ENCODE results near the gene DHRS7C. TPM values are rescaled to one million over a fixed set of nuclear protein-coding genes. Genes with fewer than 3 reads are reported as not detected.

Gene DHRS7C
- total RNA-seq, 4 donors from 2014 or later, result not detected

DNA sequence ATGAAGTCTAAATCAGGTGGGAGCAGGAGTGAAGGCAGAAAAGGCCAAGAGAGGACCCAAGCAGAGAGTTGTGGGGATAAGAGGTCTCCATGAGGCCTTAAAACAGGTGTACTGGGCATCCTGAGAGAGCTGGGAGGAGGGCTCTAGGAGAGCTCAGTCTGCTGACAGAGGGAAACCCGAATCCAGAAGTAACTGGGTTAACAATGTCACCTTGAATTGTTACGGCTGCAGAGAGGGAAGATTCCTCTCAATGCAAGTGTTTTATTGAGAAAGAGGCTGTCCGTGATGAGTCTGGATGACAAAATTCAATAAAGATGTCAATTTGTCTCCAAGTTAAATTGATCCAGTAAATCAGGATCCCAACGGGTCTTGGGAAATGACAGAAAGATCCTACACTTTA is 8.3 kb downstream of the DHRS7C start:
- DNase-seq (ENCODE audit: low spot score) (no peak), ATAC-seq (ENCODE audit: low FRiP score) (no peak)
- TF ChIP-seq, protein P1, sequence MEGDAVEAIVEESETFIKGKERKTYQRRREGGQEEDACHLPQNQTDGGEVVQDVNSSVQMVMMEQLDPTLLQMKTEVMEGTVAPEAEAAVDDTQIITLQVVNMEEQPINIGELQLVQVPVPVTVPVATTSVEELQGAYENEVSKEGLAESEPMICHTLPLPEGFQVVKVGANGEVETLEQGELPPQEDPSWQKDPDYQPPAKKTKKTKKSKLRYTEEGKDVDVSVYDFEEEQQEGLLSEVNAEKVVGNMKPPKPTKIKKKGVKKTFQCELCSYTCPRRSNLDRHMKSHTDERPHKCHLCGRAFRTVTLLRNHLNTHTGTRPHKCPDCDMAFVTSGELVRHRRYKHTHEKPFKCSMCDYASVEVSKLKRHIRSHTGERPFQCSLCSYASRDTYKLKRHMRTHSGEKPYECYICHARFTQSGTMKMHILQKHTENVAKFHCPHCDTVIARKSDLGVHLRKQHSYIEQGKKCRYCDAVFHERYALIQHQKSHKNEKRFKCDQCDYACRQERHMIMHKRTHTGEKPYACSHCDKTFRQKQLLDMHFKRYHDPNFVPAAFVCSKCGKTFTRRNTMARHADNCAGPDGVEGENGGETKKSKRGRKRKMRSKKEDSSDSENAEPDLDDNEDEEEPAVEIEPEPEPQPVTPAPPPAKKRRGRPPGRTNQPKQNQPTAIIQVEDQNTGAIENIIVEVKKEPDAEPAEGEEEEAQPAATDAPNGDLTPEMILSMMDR (IDR thresholded peaks at IDR 0.05), result no peak

DNA sequence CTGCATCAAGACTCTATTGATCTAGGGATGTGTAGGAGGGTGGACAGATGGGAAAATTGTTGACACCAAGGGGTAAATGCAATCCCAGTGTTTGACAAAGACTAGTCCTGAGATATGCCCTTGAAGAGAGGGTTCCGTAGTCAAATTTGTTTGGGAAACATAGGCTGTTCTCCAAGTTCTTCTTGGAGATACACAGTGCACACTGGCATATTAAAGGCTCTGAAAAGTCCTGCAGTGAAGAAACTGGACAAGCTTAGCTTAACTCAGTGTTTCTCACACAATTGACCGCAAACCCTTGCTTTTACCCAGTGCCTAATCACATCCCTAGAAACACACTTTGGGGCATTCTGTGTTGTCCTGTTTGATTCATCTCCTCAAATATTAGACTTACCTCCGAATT is 10.8 kb downstream of the DHRS7C start:
- ATAC-seq (ENCODE audit: low FRiP score) (no peak), DNase-seq (ENCODE audit: low spot score) (no peak)
- TF ChIP-seq, protein P1 (IDR thresholded peaks at IDR 0.05), result no peak

DNA sequence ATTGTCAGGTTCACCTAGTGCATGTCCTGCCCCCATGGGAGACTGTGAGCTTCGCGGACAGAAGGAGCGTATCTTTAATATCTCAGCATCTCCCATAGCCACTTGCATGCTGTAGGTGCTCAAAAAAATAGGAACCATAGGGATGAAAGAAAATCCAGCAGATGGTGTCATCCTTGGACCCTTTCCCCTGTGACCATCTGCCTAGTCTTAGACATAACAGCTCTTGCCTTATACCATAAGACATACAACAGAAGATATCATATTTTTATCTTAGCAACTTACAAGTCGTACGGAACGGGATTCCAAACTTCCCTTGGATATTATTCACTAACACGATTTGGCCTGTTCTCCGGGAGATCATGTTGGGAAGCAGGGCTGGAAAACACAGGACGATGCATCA is 14.5 kb downstream of the DHRS7C start:
- DNase-seq (ENCODE audit: low spot score) (no peak), ATAC-seq (ENCODE audit: low FRiP score) (no peak)

DNA sequence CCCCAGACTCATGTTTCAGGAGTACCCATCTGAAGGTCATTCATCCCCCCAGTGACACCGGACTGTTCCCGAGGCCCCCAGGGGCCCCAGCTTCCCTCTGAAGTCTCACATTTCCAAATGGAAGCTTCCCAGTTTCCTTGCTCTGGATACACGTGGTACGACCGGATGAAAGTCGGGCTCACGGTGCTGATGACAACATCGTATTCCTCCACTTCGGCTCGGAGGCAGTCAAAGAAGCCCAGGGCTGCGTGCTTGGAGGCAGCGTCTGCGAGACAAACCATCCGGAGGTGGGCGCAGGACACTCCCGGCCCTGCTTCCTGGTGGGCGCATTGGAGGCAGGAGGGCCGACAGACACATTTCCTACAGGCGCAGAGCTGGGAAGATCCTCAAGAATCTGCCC is 18.7 kb downstream of the DHRS7C start:
- ATAC-seq (ENCODE audit: low FRiP score) (no peak), DNase-seq (ENCODE audit: low spot score) (no peak)
- TF ChIP-seq, protein P1 (IDR thresholded peaks at IDR 0.05), result no peak

More for the DNA sequence above, 14.5 kb downstream of the DHRS7C start:
- TF ChIP-seq, protein P1 (IDR thresholded peaks at IDR 0.05), result no peak

DNA sequence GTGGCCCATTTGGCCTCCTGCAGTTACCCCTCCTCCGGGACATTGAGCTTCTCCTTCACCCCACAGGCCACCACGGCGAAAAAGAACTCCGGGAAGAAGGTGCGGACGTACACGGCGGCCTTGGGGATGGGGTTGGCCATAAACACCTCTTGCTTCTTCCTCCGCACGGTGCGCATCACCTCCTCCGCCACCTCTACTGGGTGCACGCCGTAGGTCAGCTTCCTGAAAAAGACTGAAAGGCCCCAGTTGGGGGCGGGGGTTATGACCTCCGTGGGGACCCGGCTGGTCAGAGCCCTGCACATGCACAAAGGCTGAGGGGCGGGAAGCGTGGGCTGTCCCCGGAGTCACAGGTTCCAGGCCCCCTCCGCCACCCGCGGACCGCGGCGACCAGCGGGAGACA is 19.9 kb downstream of the DHRS7C start:
- TF ChIP-seq, protein P1 (IDR thresholded peaks at IDR 0.05), result no peak
- DNase-seq (ENCODE audit: low spot score) (no peak), ATAC-seq (ENCODE audit: low FRiP score) (no peak)

DNA sequence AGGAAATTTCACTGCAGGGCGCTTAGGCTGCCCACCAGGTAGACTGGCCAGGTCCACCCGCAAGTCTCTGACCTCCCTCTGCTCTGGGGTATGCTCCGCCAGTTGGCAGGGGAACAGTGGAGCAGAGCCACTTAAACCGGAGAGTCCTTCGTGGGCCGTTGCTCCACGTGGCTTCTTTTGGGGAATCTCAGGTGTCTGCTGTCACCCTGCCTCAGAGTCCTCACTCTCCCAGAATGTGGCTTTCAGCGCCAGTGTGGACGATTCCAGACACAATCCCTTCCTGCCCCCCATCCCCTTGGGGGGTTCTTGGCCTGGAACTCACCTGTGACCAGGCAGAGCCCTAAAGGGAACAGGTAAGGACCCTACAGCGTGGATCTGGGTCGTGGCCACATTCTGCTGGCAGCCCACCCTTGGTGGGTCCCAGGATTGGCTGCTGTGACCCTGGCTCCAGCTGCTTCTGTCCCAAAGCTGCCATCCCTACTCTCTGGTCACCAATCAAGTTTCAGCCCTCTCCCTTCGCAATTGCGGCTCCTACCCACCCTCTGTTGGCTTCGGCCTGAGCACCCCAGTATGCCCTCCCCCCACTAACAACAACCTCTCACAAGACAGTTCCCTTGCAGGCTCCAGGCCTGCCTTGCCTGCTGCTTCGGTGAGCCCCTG is 22.2 kb downstream of the DHRS7C start:
- no peak for DNase-seq (ENCODE audit: low spot score)
- TF ChIP-seq, protein P1 (IDR thresholded peaks at IDR 0.05), result no peak
- ATAC-seq (ENCODE audit: low FRiP score), result no peak

DNA sequence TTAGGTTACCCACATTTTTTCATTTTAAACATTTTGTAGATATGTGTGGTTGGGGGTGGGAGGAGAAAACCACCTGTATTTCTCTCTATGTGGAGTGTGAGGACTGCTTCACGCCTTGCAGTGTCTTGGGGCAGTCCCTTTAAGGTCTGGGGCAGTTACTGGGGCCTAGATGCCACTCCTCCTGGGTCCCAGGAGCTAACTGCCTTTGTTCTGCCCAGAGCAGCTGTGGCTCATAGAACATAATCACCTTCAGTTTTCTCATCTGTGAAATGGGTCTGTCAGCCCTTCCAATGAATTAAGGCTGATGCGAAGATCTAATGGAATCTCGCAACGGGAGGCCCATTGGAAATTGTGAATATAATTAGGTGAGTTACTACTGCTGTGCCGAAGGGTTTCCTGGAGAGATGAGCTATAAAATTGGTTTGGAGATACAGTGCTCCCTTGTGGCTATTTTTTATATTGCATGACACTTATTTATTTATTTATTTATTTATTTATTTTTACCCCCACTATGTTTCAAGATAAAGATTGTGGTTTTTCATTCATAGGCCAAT is 22.9 kb downstream of the DHRS7C start:
- ATAC-seq (ENCODE audit: low FRiP score), result no peak
- TF ChIP-seq, protein P1 (IDR thresholded peaks at IDR 0.05), result no peak

More for the DNA sequence above, 22.9 kb downstream of the DHRS7C start:
- DNase-seq (ENCODE audit: low spot score), result no peak
